ENCODE data around the gene ACADS. TPM values are rescaled to one million over a fixed set of nuclear protein-coding genes. Genes with fewer than 3 reads are reported as not detected.

ACADS gene
- total RNA-seq, 1 experiment from 2014 or later = 11.0 TPM

GRCh38 chr12:120755269-120755668 lies 29.6 kb downstream of the ACADS start:
- Mint-ChIP-seq H3K27me3 (ENCODE audit: low read depth) (no peaks in the 10 kb centered on the region), H3K9me3 (peaks cover 17% of the 10 kb centered on the region), H3K4me1 (peaks cover 17% of the 10 kb centered on the region), H3K27ac (no peak overlapping the region), H3K36me3 (peaks cover 9% of the 10 kb centered on the region; the same call in 1 of the 2 replicates), H3K4me3 (no peak overlapping the region)
- POLR2A ChIA-PET = no interaction called here
- DNase-seq (ENCODE audit: low spot score) (no peak), ATAC-seq (no peak)
- no peak for TF ChIP-seq USF1 (CRISPR knock-in tag; IDR thresholded peaks at IDR 0.05)
- no peak for TF ChIP-seq ETV6 (CRISPR knock-in tag; IDR thresholded peaks at IDR 0.05)
- no peak for TF ChIP-seq ZSCAN18 (CRISPR knock-in tag; IDR thresholded peaks at IDR 0.05)
- TF ChIP-seq ZNF512 (CRISPR knock-in tag; IDR thresholded peaks at IDR 0.05; ENCODE audit: borderline replicate concordance) = no peak
- TF ChIP-seq CREM (CRISPR knock-in tag; IDR thresholded peaks at IDR 0.05) = no peak
- TF ChIP-seq ZNF671 (CRISPR knock-in tag; IDR thresholded peaks at IDR 0.05) = no peak
- TF ChIP-seq ARID4B (CRISPR knock-in tag; IDR thresholded peaks at IDR 0.05; ENCODE audit: borderline replicate concordance) = no peak
- no peak for TF ChIP-seq ESRRA (CRISPR knock-in tag; IDR thresholded peaks at IDR 0.05; ENCODE audit: borderline replicate concordance)
- no peak for TF ChIP-seq ZNF317 (CRISPR knock-in tag; IDR thresholded peaks at IDR 0.05; ENCODE audit: borderline replicate concordance, low read depth)
- TF ChIP-seq ZNF396 (CRISPR knock-in tag; IDR thresholded peaks at IDR 0.05; ENCODE audit: borderline replicate concordance) = no peak
- TF ChIP-seq MXD4 (CRISPR knock-in tag; IDR thresholded peaks at IDR 0.05; ENCODE audit: borderline replicate concordance) = no peak
- TF ChIP-seq ATF2 (CRISPR knock-in tag; IDR thresholded peaks at IDR 0.05; ENCODE audit: borderline replicate concordance, low read depth) = no peak
- TF ChIP-seq MAX (CRISPR knock-in tag; IDR thresholded peaks at IDR 0.05) = no peak
- no peak for TF ChIP-seq OVOL2 (CRISPR knock-in tag; IDR thresholded peaks at IDR 0.05; ENCODE audit: borderline replicate concordance)
- TF ChIP-seq ERG (CRISPR knock-in tag; IDR thresholded peaks at IDR 0.05) = no peak
- no peak for TF ChIP-seq ZNF138 (CRISPR knock-in tag; conservative IDR thresholded peaks at IDR 0.05)
- TF ChIP-seq TCF7 (CRISPR knock-in tag; IDR thresholded peaks at IDR 0.05; ENCODE audit: low read depth) = no peak
- CTCF ChIA-PET = interaction anchor here (0.9 kb wide), 1 partner anchor 17 kb away, joined by 3 read pairs; no protein-coding TSS in a partner anchor

Data from WTC11 (cell line).